Esophagus muscularis mucosa (tissue), 4 donors: Measurements from ENCODE around the gene USP2. TPM values are rescaled to one million over a fixed set of nuclear protein-coding genes. Genes with fewer than 3 reads are reported as not detected.

Experiments used
- DNase-seq: peaks from one replicate; pipeline ENCODE4 v3.0.0-alpha.2; 2017; ENCODE audit errors: extremely low spot score
- H3K27ac ChIP-seq, 4 donors: fragments of 200-600 bp; sonication (generic); replicated peaks in 1 of 4; 1 replicate in 3 of 4; 2 replicates in 1 of 4; pipeline ENCODE4 v1.5.1; 2016 to 2019; ENCODE audit warnings: mild to moderate bottlenecking in 1 of 4
- H3K27me3 ChIP-seq, 4 donors: fragments of 200-600 bp; sonication (generic); one replicate each; pipeline versions ENCODE4 v1.5.1 to v1.6.0; 2016 to 2019
- H3K36me3 ChIP-seq, 4 donors: fragments of 200-600 bp; sonication (generic); one replicate each; pipeline ENCODE4 v1.5.1; 2016 to 2019
- H3K4me1 ChIP-seq, 4 donors: fragments of 200-600 bp; sonication (generic); one replicate each; pipeline ENCODE4 v1.5.1; 2016 to 2019
- H3K4me3 ChIP-seq, 4 donors: fragments of 200-600 bp; sonication (generic); 1 replicate in 2 of 4; 2 replicates in 2 of 4; pipeline ENCODE4 v1.5.1; 2016 to 2019; ENCODE audit warnings: mild to moderate bottlenecking in 4 of 4, moderate library complexity in 1 of 4
- H3K9me3 ChIP-seq, 4 donors: fragments of 200-600 bp; sonication (generic); 1 replicate in 3 of 4; 2 replicates in 1 of 4; pipeline ENCODE4 v1.5.1; 2016 to 2019
- CTCF ChIP-seq, 3 experiments: fragments of 200-600 bp in 2 of 3; fragments of 450-650 bp in 1 of 3; sonication (generic) in 2 of 3; IDR thresholded peaks; one replicate each; pipeline ENCODE4 v1.5.1; 2017 to 2019; ENCODE audit warnings: antibody characterized with exemption in 3 of 3, mild to moderate bottlenecking in 2 of 3, moderate library complexity in 1 of 3
- EP300 ChIP-seq: sonication (generic); formaldehyde crosslinking; IDR thresholded peaks from one replicate; pipeline ENCODE4 v1.6.1; 2017; ENCODE audit warnings: antibody characterized with exemption
- POLR2A ChIP-seq: fragments of 450-650 bp; IDR thresholded peaks from one replicate; pipeline ENCODE4 v1.6.1; 2017; ENCODE audit warnings: antibody characterized with exemption, moderate library complexity, mild to moderate bottlenecking, low read depth
- POLR2AphosphoS5 ChIP-seq, 2 donors: sonication (generic); formaldehyde crosslinking; IDR thresholded peaks; one replicate each; pipeline ENCODE4 v1.6.1; 2017; ENCODE audit warnings: antibody characterized with exemption in 2 of 2
- WGBS: methylation state at CpG from one replicate; pipeline ENCODE4 v1.1.5; 2018; 5-methylcytosine and 5-hydroxymethylcytosine counted together
- intact Hi-C: fragments of 100-400 bp; cut with DNase I; formaldehyde crosslinking; loops from one replicate; pipeline ENCODE4 v1.15.1; 2023
- total RNA-seq, 4 donors: library from RNA; depleted of rRNA; stranded (reverse); fragments of >200 nt; gene quantifications; one replicate each; pipeline versions ENCODE4 v1.1.0 to v1.2.1, GENCODE V29; 2016

Gene USP2
- total RNA-seq, 4 donors from 2014 or later: 4.6 to 9.9 (median 6.1) TPM

GRCh38 chr11:119335655-119336543 lies 45.6 kb downstream of the USP2 start:
- intact Hi-C loops: no loop called here
- H3K36me3 ChIP-seq: peaks cover 5 to 17% (median 12%) of the 10 kb centered on the region in 4 donors
- TF ChIP-seq CTCF (IDR thresholded peaks at IDR 0.05) (no peak), POLR2AphosphoS5 (IDR thresholded peaks at IDR 0.05) (no peak), POLR2A (no peak), EP300 (no peak)
- peak overlapping the region in 2 of 4 donors; percentile 93 to 94 for H3K27ac ChIP-seq
- no peak for DNase-seq
- H3K4me1 ChIP-seq: peaks cover 35 to 69% (median 66%) of the 10 kb centered on the region in 4 donors
- H3K4me3 ChIP-seq: peak overlapping the region in 3 of 4 donors; percentile 93 to 95 (median 94)
- H3K27me3 ChIP-seq: no peaks in the 10 kb centered on the region
- H3K9me3 ChIP-seq: no peaks in the 10 kb centered on the region
- 79% methylated on average over 21 of the region's 30 CpGs for WGBS

GRCh38 chr11:119335091-119335654 lies 46.3 kb downstream of the USP2 start:
- 67% methylated on average over 11 of the region's 15 CpGs for WGBS
- TF ChIP-seq CTCF (IDR thresholded peaks at IDR 0.05): no peak
- TF ChIP-seq POLR2A: no peak
- no peak for TF ChIP-seq EP300
- TF ChIP-seq POLR2AphosphoS5 (IDR thresholded peaks at IDR 0.05): no peak

GRCh38 chr11:119334174-119334930 lies 47.1 kb downstream of the USP2 start, which contains the start of gene RNF26:
RNF26 (plus strand) TSS chr11:119334527; CDS start chr11:119335123, 596 bp downstream.
- under 1% methylated on average over 47 of the region's 54 CpGs for WGBS
- no peak for TF ChIP-seq EP300
- TF ChIP-seq CTCF (IDR thresholded peaks at IDR 0.05): no peak
- TF ChIP-seq POLR2A: peak; percentile 31
- peak; percentile 82 to 90 for TF ChIP-seq POLR2AphosphoS5 (IDR thresholded peaks at IDR 0.05)
- peak; percentile 99 for DNase-seq
- peak within 1 kb of the TSS; percentile 87 to 94 (median 92) for H3K27ac ChIP-seq
- H3K4me1 ChIP-seq: peaks cover 28 to 53% (median 50%) of the 10 kb centered on the region in 4 donors
- intact Hi-C loops: no loop called here
- peak within 1 kb of the TSS; percentile 82 to 95 (median 94) for H3K4me3 ChIP-seq
- H3K36me3 ChIP-seq: peaks cover 5 to 17% (median 12%) of the 10 kb centered on the region in 4 donors
- H3K27me3 ChIP-seq: no peaks in the 10 kb centered on the region
- no peaks in the 10 kb centered on the region for H3K9me3 ChIP-seq

More at GRCh38 chr11:119335091-119335654, 46.3 kb downstream of the USP2 start:
- Histone ChIP-seq H3K4me1 (peaks cover 33 to 62% (median 58%) of the 10 kb centered on the region in 4 donors), H3K27me3 (no peaks in the 10 kb centered on the region), H3K36me3 (peaks cover 5 to 17% (median 12%) of the 10 kb centered on the region in 4 donors), H3K27ac (peak overlapping the region; percentile 87 to 94 (median 92)), H3K4me3 (peak overlapping the region; percentile 82 to 95 (median 94)), H3K9me3 (no peaks in the 10 kb centered on the region)
- no peak for DNase-seq
- intact Hi-C loops: no loop called here

- Histone ChIP-seq H3K9me3 (no peaks in the 10 kb centered on the region), H3K4me3 (no peak overlapping the region), H3K27ac (no peak overlapping the region), H3K27me3 (no peaks in the 10 kb centered on the region), H3K36me3 (peaks cover 5 to 17% (median 12%) of the 10 kb centered on the region in 4 donors), H3K4me1 (peaks cover 10 to 32% (median 29%) of the 10 kb centered on the region in 4 donors)
- 86% methylated on average over 4 of the region's 4 CpGs for WGBS
- no peak for DNase-seq
- intact Hi-C loops: no loop called here
- TF ChIP-seq CTCF (IDR thresholded peaks at IDR 0.05): no peak
- no peak for TF ChIP-seq EP300
- no peak for TF ChIP-seq POLR2AphosphoS5 (IDR thresholded peaks at IDR 0.05)
- no peak for TF ChIP-seq POLR2A
These were observed 49.3 kb downstream of the USP2 start for GRCh38 chr11:119332111-119332765.
